ENCODE data around the gene GLI1. TPM values are rescaled to one million over a fixed set of nuclear protein-coding genes. Genes with fewer than 3 reads are reported as not detected.

Gene GLI1
- total RNA-seq, 2 donors from 2014 or later = 3.4 to 6.4 TPM

GRCh38 chr12:57479376-57480115, 20.0 kb downstream of the GLI1 start, which contains the start of gene ARHGAP9:
Gene ARHGAP9 (minus strand): TSS chr12:57479866. CDS start chr12:57479406, 460 bp downstream.
- H3K4me3 ChIP-seq (ENCODE audit: low read length) = no peak within 1 kb of the TSS
- H3K4me1 ChIP-seq (ENCODE audit: control insufficient read depth, insufficient read depth, low read length) = no peaks in the 10 kb centered on the region
- no peaks in the 10 kb centered on the region for H3K36me3 ChIP-seq (ENCODE audit: control insufficient read depth, insufficient read depth, low read length)
- no peak for TF ChIP-seq CTCF (conservative IDR thresholded peaks at IDR 0.05)
- Mint-ChIP-seq H3K27ac (no peak within 1 kb of the TSS), H3K27me3 (ENCODE audit: insufficient read depth) (peaks cover 44% of the 10 kb centered on the region), H3K9me3 (no peaks in the 10 kb centered on the region), H3K36me3 (ENCODE audit: low read depth) (no peaks in the 10 kb centered on the region), H3K4me3 (no peak within 1 kb of the TSS), H3K4me1 (peaks cover 33% of the 10 kb centered on the region)
- DNase-seq = no peak
- H3K9me3 ChIP-seq (ENCODE audit: control insufficient read depth, low read length) = no peaks in the 10 kb centered on the region
- H3K27ac ChIP-seq (ENCODE audit: low read depth, low read length) = no peak within 1 kb of the TSS
- H3K9ac ChIP-seq (ENCODE audit: extremely low read depth, low read length, poor library complexity, severe bottlenecking) = no peak within 1 kb of the TSS
- H3K27me3 ChIP-seq (ENCODE audit: control insufficient read depth, insufficient read depth, low read length, poor library complexity, severe bottlenecking) = peaks cover 29% of the 10 kb centered on the region
- 93 to 96% methylated on average over 4 to 6 of the region's 6 CpGs for WGBS, 2 experiments (ENCODE audit: insufficient coverage in 1 of 2, insufficient read length in 1 of 2)

- no peaks in the 10 kb centered on the region for H3K9me3 Mint-ChIP-seq
- H3K27ac Mint-ChIP-seq = no peak overlapping the region
- TF ChIP-seq CTCF (conservative IDR thresholded peaks at IDR 0.05) = no peak
- no peak for DNase-seq
- no peak overlapping the region for H3K4me3 Mint-ChIP-seq
- H3K27me3 Mint-ChIP-seq (ENCODE audit: insufficient read depth) = peaks cover 23% of the 10 kb centered on the region
- Histone ChIP-seq H3K9me3 (ENCODE audit: control insufficient read depth, low read length) (no peaks in the 10 kb centered on the region), H3K4me3 (ENCODE audit: low read length) (no peak overlapping the region), H3K27ac (ENCODE audit: low read depth, low read length) (no peak overlapping the region), H3K9ac (ENCODE audit: extremely low read depth, low read length, poor library complexity, severe bottlenecking) (no peak overlapping the region), H3K27me3 (ENCODE audit: control insufficient read depth, insufficient read depth, low read length, poor library complexity, severe bottlenecking) (peaks cover 8% of the 10 kb centered on the region), H3K4me1 (ENCODE audit: control insufficient read depth, insufficient read depth, low read length) (no peaks in the 10 kb centered on the region), H3K36me3 (ENCODE audit: control insufficient read depth, insufficient read depth, low read length) (no peaks in the 10 kb centered on the region)
- no peaks in the 10 kb centered on the region for H3K36me3 Mint-ChIP-seq (ENCODE audit: low read depth)
- WGBS, 2 experiments (ENCODE audit: insufficient coverage in 1 of 2, insufficient read length in 1 of 2) = 89% methylated on average over 1 of the region's 1 CpG; no CpG with 5 or more reads in 1 of the 2 experiments
- peaks cover 29% of the 10 kb centered on the region for H3K4me1 Mint-ChIP-seq
Measured at GRCh38 chr12:57481671-57482070, 22.1 kb downstream of the GLI1 start.

- Mint-ChIP-seq H3K36me3 (ENCODE audit: low read depth) (no peaks in the 10 kb centered on the region), H3K9me3 (no peaks in the 10 kb centered on the region), H3K27ac (peak overlapping the region; percentile 5), H3K4me1 (peaks cover 17% of the 10 kb centered on the region), H3K27me3 (ENCODE audit: insufficient read depth) (peaks cover 9% of the 10 kb centered on the region), H3K4me3 (no peak overlapping the region)
- 80 to 82% methylated on average over 3 to 5 of the region's 5 CpGs for WGBS, 2 experiments (ENCODE audit: insufficient coverage in 1 of 2, insufficient read length in 1 of 2)
- H3K27ac ChIP-seq (ENCODE audit: low read depth, low read length) = no peak overlapping the region
- no peak overlapping the region for H3K9ac ChIP-seq (ENCODE audit: extremely low read depth, low read length, poor library complexity, severe bottlenecking)
- H3K27me3 ChIP-seq (ENCODE audit: control insufficient read depth, insufficient read depth, low read length, poor library complexity, severe bottlenecking) = no peaks in the 10 kb centered on the region
- H3K4me3 ChIP-seq (ENCODE audit: low read length) = no peak overlapping the region
- H3K9me3 ChIP-seq (ENCODE audit: control insufficient read depth, low read length) = no peaks in the 10 kb centered on the region
- no peak for TF ChIP-seq CTCF (conservative IDR thresholded peaks at IDR 0.05)
- DNase-seq = no peak
- no peaks in the 10 kb centered on the region for H3K4me1 ChIP-seq (ENCODE audit: control insufficient read depth, insufficient read depth, low read length)
- H3K36me3 ChIP-seq (ENCODE audit: control insufficient read depth, insufficient read depth, low read length) = no peaks in the 10 kb centered on the region
Measured at GRCh38 chr12:57483466-57483865, 23.9 kb downstream of the GLI1 start.

Measured in endodermal cell (in vitro differentiated cells).